HG03045 (cell line): ENCODE results near the gene ARHGEF11.

ENCODE experiments used
- ATAC-seq: cut with Tn5 transposase; IDR thresholded peaks from one replicate; pipeline ENCODE4 v1.9.1; 2021; ENCODE audit warnings: mild to moderate bottlenecking, moderate library complexity; ENCODE audit not compliant: unreplicated experiment

ARHGEF11 gene

DNA sequence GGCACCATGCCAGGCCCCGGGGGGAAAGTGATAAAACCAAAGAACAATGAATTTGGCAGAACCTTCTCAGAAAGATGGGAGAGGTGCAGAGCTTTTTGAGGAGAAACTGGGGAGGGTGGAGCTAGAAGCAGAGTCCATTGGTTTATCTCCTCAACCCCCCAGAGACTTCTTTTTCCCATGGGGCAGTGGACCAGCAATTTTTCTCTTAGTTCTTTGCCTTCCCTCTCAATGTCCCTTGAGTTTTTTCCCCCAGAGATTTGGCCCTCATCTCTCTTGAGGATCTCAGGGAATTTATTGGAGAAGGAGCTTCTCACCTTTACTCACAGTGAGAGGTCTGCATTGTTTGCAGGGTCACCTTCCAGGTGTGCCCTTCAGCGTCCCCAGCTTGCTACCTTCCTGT lies 5.3 kb upstream of the ARHGEF11 start:
- ATAC-seq = no peak

DNA sequence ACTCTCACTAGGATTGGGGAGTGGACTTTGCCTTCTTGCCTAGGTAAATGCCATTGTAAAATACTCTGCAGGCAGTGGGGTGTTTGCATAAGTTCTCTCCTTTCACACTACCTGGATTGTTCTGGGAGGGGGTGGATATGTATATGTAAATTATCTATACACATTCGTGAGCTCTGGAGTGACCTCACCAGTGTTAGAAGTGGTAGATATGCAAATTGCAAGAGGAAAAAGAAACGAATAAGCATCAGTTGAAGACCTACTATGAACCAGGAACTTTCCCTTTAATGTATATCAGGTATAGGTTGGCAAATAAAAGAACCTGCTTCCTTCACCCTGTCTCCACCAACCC lies 1.5 kb upstream of the ARHGEF11 start:
- ATAC-seq = no peak

DNA sequence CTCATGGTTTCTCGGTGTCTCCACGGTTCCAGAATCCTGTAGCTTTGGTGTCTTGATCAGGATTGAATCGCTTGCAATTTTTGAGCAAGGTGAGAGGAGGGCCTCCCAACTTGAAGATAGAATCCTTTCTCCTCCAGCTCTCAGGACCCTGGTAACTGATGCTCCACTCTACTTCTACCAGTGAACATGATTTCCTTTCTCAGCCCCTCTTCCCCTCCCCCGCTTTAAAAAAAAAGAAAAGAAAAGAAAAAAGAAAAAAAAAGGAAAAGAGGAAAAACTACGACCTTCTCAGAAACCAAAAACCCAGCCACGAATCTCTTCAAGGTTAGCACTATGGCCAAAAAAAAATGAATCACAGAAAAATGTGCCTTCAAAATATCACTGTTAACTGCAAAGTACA lies 1.2 kb downstream of the ARHGEF11 start:
- ATAC-seq = no peak

GRCh38 chr1:157043685-157044084 lies 1.9 kb downstream of the ARHGEF11 start:
- ATAC-seq = no peak

DNA sequence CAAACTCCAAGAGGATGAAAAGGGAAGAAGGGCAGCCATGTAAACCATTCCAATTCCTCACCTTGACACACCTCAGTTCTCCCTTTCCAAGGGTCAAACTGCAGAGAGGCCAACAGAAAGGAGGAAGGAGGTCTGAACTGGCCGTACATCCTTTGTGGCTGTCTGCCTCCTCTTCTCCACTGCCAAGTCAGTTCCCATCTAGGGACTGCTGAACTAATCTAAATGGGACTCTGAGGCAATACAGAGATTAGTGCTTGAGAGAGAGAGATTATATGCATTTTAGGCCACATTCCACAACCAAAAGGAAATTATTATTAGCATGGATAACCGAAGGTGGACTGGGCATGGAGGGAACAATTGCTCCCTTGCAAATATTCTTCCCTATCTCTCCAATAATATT lies 2.7 kb downstream of the ARHGEF11 start:
- ATAC-seq = no peak

- no peak for ATAC-seq
Measured at GRCh38 chr1:157040802-157041201, 4.7 kb downstream of the ARHGEF11 start.

- ATAC-seq = no peak
Measured at GRCh38 chr1:157035121-157035520, 10.4 kb downstream of the ARHGEF11 start.

GRCh38 chr1:157034137-157034800 lies 11.3 kb downstream of the ARHGEF11 start:
- no peak for ATAC-seq

- ATAC-seq = no peak
Measured at GRCh38 chr1:157033357-157033876, 12.1 kb downstream of the ARHGEF11 start.

- no peak for ATAC-seq
Measured at GRCh38 chr1:157032303-157032702, 13.2 kb downstream of the ARHGEF11 start.

DNA sequence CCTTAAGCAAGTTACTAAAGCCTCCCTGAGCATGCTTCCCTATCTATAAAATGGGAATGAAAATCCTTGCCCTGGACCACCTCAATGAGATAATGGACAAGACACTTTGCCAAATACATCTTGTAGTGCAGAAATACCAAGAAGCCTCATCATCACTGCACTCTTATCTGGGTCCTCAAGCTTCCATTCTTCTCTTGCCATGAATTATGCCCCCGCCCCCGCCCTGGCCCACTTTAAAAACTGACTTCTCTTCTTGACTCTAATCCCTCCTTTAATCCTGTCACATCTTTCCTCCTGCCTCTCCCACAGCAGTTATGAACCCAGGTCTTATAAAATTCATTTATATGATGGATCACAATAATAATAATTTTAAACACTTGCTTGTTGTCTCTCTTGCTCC lies 14.8 kb downstream of the ARHGEF11 start:
- ATAC-seq = no peak

DNA sequence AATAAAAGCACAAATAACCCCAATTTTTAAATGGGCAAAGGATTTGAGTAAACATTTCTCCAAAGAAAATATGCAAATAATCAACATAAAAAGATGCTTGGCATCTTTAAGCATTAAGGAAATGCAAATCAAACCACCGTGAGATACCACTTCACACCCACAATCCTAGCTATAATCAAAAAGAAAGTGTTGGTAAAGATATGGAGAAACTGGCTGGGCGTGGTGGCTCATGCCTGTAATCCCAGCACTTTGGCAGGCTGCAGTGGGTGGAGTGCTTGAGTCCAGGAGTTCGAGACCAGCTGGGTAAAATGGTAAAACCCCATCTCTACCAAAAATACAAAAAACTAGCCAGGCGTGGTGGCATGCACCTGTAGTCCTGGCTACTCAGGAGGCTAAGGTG lies 16.9 kb downstream of the ARHGEF11 start:
- no peak for ATAC-seq

GRCh38 chr1:157025856-157026255 lies 19.7 kb downstream of the ARHGEF11 start:
- no peak for ATAC-seq

DNA sequence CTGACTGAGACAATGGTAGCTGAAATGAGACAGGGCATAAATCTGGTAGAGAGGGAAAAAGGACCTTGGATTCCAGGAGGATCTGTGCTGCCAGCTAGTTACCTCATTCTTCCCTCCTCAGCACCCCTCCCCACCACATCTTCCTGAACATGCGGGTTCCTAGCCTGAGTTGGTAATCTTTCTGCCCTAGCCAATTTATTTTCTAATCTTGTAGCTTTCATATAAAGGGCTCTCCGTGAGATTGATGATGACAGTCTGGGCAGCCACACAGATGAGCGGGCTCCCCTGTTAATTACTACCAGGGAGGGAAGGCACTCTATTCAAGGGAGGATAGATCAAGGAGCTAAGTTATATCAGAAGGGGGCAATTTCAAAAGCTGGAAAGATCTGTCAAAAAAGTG lies 20.2 kb downstream of the ARHGEF11 start:
- ATAC-seq = no peak

DNA sequence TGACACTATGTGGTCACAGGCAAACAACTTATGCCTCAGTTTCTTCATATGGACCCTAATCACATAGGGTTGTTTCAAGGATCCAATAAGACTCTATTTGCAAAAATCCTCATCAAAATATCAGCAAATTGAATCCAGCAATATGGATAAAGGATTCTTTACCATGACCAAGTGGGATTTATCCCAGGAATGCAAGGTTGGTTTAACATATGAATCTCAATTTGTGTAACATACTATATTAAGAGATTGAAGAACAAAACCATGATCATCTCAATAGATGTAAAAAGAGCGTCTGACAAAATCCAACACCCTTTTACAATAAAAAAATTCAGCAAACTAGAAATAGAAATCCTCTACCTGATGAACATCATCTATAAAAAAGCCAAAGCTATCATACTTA lies 23.9 kb downstream of the ARHGEF11 start:
- no peak for ATAC-seq

DNA sequence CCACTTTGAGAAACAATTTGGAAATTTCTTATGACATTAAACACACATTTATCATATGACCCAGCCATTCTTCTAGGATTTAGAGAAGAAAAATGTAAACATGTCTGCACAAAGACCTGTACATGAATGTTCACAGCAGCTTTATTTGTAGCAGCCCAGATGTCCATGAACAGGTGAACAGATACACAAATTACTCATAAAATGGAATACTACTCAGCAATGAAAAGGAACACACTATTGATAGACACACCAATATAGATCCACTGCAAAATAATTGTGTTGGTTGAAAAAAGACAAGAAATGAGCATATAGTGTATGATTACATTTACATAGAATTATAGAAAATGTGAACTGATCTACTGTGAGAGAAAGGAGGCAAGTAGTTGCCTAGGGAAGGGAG lies 26.1 kb downstream of the ARHGEF11 start:
- ATAC-seq = no peak

DNA sequence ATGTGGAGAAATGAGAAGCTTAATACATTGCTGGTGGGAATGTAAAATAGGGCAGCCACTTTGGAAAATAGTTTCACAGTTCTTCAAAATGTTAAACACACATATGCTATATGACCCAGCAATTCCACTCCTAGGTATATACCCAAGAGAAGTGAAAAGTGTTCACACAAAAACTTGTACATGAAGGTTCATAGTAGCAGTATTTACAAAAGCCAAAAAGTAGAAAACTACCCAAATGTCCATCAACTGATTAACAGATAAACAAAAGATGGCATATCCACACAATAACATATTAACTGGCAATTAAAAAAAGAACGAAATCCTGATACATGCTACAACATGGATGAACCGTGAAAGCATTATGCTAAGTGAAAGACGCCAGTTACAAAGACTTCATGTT lies 33.7 kb downstream of the ARHGEF11 start:
- no peak for ATAC-seq

- no peak for ATAC-seq
Measured at GRCh38 chr1:157008502-157008901, 37.0 kb downstream of the ARHGEF11 start.

DNA sequence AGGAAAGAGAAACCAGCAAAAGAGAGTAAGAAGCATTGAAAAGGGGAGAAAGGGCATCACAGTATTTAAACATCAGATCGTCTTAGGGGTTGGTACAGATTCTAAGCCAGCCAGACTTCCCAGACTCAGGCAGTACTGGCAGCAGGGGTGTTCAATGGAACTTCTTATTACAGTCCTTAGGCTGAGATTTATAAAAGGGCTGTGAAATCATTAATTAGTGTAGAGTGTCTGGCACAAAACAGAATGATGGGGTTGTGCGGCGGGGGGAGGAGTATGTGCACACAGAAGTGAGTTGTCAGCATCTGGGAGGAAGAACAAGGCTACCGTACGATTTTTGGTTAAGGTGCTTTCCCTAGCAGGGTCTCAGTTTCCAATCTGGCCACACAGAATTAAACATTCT lies 38.2 kb downstream of the ARHGEF11 start:
- no peak for ATAC-seq

GRCh38 chr1:157006676-157007075 lies 38.9 kb downstream of the ARHGEF11 start:
- ATAC-seq = no peak

DNA sequence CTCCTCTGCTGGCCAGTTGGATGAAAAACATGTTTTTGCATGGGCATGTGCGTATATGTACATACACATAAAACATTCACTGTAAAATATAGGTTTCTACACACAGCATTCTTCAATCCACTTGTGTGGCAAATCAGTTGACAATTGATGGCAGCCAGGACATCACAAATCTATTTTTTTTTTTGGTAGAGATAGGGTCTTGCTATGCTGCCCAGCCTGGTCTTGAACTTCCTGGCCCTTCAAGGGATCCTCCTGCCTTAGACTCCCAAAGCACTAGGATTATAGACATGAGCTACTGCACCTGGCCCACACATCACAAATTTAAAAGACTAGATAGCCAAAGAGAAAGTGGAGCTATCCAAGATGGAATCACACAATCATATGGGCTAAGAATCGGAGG lies 39.6 kb downstream of the ARHGEF11 start:
- no peak for ATAC-seq

GRCh38 chr1:157004806-157005205 lies 40.7 kb downstream of the ARHGEF11 start:
- no peak for ATAC-seq

- no peak for ATAC-seq
Measured at GRCh38 chr1:157004327-157004726, 41.2 kb downstream of the ARHGEF11 start.
